NCI-H2196 (cell line): Measurements from ENCODE around the gene GRHL3.
A peak's percentile ranks its signal among the peaks of the same experiment; 100 is the strongest.
"Not testable (repeated sequence)": the region's sequence is repeated elsewhere in the genome, so short reads cannot be mapped to it uniquely, and the experiment has no call there.

Source experiments
- DNase-seq: peaks from one replicate; lab custom pipeline; 2025; ENCODE audit not compliant: unreplicated experiment; lab: John Stamatoyannopoulos, UW

Gene GRHL3

DNA sequence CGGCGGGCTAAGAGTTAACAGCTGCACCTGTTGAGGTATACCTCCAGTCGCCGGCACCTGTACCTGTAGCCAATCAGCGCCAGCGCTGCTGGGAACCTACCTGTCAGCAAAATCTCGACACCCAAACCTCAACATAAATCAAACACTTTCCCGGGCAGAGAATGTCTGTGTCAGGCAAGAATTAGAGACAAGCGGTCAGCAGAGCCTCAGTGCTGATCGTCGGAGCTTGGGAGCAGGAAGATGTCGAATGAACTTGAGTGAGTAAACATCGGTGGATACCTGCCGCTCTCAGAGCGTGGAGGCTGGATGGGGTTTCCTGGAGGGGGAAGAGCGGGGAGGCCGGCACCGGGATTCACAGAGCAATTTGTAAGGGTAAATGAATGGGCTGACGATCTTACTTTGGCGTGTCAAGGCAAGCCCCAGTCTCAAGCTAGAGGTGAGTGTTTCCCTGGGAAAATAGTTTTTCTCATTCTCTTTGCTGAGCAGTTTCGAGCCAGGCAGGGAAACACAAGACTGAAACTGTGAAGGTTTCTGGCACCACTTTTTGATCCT is at the start of gene GRHL3:
Gene GRHL3, plus strand, starts transcription at position 46 of the 552 bp plus-strand sequence. Its CDS starts 195 bp downstream, at position 241.
- peak; percentile 64 for DNase-seq

DNA sequence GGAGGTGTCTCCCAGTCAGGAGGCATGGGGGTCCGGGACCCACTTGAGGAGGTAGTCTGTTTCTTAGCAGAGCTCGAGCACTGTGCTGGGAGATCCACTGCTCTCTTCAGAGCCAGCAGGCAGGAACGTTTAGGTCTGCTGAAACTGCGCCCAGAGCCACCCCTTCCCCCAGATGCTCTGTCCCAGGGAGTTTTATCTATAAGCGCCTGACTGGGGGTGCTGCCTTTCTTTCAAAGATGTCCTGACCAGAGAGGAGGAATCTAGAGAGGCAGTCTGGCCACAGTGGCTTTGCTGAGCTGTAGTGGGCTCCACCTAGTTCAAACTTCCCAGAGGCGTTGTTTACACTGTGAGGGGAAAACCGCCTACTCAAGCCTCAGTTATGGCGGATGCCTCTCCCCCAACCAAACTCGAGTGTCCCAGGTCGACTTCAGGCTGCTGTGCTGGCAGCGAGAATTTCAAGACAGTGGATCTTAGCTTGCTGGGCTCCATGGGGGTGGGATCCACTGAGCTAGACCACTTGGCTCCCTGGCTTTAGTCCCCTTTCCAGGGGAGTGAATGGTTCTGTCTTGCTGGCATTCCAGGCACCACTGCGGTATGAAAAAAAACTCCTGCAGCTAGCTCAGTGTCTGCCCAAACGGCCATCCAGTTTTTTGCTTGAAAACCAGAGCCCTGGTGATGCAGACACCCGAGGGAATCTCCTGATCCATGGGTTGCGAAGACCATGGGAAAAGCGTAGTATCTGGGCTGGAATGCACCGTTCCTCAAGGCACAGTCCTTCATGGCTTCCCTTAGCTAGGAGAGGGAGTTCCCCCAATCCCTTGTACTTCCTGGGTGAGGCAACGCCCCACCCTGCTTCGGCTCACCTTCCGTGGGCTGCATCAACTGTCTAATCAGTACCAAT is 44.7 kb upstream of the GRHL3 start:
- not testable (repeated sequence) for DNase-seq

DNA sequence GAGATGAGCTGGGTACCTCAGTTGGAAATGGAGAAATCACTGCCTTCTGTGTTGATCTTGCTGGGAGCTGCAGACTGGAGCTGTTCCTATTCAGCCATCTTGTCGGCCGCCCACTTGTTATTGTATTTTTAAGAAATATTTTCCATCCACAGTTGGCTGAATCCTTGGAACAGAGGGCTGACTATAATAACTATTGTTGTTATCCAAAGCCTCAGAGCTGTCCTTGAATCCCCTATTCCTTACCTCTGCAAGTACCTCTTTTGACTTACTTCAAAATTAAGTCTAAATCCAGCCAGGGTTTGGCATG is 44.1 kb upstream of the GRHL3 start:
- DNase-seq, result no peak

DNA sequence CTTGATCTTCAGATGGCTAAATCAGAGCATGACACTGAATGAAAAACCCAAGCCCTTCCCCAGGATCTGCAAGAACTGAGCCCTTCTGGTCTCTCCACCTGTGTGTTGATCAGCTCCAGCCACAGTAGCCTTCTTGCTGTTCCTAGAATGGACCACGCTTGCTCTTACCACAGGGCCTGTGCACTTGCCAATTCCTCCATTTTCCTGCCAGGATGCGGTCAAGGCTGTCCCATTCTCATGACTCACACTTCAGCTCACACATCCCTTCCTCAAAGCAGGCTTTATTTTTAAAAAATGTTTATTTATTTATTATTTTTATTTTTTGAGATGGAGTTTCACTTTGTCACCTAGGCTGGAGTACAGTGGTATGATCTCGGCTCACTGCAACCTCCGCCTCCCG is 43.6 kb upstream of the GRHL3 start:
- DNase-seq, result no peak

DNA sequence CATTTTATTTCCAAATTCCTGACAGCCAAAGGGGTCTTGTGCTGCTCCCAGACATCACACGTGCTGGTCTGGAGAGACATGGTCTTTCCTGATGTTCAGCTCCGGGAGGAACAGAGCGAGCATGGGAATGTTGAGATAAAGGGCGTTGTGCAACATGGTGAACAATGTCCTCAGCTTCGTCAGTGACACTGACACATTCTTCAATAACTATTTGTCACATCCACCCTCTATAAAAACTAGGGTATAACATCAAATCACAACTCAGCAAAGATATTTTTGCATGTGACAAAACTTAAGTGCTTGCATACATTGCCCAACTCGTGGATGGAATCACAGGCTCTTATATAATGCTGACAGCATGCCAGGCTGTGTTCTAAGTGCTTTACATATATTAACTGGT is 42.4 kb upstream of the GRHL3 start:
- DNase-seq, result no peak

DNA sequence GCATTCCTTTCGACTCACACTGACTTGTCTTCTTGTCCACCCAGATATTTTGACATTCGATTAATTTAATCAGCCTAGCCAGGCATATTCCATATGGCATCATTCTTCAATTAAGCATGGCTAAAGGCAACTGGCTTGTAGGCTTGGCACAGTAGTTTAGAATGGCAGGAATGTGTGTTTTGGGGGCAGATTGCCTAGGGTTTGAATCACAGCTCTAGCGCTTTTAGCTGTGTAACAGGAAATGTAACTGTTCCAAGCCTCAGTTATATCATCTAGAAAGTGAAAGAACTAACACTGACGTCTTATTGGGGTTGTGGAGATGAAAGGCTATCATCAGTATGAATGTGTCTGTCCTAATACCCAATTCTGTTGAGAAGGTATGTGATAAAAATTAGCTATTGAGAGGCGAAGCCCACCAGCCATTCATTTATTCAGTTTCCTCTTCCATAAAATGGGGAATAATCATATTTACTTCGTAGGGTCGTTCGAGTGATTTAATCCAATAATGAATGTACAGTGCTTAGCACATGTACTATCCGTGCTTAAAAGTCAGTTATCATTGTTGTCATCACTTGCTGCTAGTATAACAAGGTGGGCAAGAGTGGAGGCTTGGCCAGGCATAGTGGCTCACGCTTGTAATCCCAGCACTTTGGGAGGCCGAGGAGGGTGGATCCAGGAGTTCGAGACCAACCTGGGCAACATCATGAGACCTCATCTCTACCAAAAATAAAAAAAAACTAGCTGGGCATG is 41.6 kb upstream of the GRHL3 start:
- DNase-seq, result no peak

DNA sequence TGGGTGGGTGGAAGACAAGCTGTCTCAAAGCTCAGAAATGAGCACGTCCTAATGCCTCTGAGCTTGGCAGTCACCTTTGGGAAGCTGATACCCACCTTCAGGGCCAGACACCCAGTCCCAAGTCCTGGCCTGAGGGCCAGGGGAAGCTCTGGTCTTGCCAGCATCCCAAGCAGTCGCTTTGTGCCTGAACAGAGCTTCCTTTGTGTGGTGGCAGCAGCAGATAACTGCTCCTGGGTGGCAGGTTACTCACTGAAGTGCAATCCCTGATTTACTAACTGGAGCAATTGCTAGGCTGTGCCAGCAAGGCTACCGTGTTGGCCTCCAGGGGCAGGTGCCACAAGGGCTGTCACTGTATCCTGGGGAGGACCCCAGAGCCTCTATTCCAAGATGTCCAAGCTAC is 40.4 kb upstream of the GRHL3 start:
- DNase-seq, result peak; percentile 36

DNA sequence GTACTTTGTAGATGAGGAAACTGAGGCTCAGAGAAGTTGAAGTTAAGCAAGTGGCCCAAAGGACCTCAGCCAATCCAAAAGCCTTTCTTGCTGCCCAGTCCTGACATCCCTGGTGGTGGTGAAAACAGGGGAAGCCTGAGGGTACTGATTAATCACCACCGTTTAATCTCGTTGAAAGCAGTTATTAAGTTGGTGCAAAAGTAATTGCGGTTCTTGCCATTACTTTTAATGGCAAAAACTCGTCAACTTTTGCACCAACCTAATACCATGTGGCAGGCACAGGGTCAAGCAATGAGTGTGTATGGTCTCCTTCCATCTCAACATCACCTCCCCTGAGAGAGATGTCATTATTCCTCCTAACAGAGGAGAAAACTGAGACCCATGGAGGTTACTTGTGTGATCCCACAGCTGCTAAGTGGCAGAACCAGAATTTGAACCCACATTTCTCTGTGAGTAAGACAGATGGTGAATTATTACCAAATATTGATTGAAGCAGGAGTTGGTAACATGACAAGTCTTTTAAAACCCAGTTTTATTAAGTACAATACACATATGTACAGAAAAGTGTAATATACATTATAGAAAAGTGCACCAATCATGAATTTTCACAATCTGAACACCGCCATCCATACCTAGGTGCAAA is 39.4 kb upstream of the GRHL3 start:
- no peak for DNase-seq

DNA sequence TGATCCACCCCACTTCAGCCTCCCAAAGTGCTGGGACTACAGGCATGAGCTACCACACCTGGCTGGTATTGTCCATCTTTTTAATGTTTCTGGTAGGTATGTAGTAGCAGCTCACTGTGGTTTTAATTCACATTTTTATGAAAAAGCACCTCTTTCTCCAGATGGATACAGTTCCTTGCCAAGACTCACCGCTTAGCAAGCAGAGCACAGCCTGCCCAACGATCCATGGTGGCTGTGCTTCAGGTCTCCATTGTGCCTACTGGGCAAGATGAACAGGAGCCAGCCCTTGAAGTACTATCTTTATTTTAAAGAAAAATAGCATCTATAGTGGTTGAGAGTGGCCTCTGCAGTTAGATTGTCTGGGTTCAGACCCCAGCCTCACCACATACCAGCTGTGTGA is 37.6 kb upstream of the GRHL3 start:
- no peak for DNase-seq

DNA sequence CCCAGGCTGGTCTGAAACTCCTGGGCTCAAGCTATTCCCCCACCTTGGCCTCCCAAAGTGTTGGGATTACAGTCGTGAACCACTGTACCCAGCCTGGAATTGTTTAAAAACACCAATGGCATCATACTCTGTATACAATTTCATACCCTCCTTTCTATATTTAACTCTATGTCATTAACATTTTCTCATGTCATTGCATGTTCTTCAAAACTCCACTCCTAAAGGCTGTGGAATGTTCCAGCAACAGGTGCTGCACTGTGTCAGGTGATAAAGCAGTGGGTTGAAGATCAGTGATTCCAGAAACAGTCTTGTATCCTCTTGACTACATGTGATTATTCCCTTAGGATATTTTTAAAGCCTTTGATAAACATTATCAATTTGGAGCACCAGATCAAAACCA is 36.7 kb upstream of the GRHL3 start:
- DNase-seq, result no peak

DNA sequence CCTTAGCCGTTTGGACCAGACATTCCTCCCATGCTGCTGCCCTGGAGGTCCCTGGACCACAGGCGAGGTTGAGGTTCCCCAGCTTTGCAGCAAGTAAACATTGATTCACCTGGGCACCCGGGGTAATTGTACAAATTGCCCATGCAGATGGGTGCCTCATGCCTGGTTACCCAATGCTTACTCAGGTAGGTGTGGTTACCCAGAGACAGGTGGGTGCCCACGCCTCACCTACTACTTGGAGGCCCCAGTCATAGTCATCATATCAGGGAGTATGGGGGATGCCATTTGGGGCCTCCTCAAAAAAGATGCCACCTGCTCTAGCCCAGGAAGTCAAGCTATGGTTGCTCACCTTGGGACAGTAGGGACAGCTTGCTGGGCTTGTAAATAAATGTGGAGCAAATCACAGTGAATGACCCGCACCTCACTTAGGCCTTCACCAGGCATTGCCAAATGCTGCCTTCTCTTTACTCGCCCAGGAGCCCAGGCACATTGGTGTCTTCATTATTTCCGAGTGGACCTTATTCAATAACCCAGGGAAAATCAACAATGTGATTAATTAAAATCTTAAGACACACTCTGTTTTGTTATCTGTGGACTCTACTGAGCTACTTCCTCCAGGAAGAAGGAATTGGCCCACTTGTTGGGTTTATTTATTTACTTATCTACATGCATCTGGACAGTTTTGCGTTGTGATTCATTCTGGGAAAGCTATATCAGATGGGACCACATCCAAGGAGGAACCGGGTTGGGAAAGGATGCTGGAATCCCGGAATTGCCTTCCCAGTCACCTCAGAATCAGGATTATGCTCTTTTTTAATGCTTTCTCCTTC is 35.6 kb upstream of the GRHL3 start:
- DNase-seq, result no peak

DNA sequence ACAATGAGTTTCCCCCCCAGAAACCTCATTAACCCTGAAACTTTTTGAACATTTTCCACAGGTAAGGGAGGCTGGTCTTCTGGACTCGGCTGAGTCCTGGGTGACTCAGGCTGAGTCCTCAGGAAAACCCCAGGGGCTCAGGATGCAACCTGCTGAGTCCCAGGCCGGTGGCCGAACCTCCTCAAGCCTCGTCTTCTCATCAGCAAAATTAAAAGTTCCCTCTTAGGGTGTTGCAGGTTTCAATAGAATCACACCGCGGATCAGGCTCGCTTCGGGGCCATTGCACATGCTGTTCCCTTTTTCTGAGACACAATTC is 35.0 kb upstream of the GRHL3 start:
- DNase-seq, result no peak

DNA sequence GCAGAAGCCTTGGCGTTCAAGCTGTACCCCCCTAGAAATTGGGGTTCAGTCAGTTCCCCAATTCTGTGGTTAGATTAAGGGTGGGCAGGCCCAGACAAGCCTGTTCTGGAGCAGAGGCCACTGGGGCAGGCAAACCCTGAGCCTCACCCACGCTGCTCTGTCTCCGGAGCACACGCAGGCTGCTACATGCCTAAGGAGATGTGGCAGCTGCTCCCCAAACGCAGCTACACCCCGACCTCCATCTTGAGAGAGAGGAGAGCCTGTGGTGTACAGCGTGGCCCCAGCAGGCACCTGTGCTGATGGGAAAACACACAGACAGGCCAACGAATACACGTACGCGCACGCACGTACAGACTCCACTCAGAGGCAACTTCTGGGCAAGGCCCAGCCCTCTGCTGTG is 33.9 kb upstream of the GRHL3 start:
- DNase-seq, result no peak

DNA sequence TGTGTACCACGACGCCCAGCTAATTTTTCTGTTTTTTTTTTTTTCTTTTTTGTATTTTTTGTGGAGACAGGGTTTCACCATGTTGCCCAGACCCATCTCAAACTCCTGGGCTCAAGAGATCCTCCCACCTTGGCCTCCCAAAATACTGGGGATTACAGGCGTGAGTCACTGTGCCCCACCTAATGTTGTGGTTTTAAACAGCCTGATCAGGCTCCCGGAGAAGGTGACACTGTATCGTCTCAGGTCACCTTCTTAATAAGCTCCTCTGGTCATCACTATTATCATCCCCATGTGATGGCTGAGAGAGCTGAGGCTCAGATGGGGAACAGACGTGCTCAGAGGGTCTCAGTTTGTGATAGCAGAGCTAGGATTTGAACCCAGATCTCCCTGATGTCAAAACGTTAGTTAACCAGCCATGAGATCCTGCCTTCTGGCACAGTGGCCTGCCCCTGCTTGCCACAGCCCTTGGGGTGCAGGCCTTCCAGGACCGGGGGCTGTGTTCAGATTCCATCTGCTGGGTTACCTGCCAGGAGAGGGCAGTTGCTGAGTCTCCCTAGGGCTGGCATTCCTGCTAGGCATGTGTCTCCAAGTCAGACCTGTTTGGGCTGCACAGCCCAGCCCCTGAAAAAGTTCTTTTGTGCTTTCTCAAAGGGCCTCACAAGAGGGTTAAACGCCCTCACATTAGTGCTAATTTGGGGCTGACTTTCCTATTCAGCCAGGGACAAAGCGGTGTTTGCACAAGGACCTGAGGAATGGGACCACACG is 32.7 kb upstream of the GRHL3 start:
- no peak for DNase-seq

DNA sequence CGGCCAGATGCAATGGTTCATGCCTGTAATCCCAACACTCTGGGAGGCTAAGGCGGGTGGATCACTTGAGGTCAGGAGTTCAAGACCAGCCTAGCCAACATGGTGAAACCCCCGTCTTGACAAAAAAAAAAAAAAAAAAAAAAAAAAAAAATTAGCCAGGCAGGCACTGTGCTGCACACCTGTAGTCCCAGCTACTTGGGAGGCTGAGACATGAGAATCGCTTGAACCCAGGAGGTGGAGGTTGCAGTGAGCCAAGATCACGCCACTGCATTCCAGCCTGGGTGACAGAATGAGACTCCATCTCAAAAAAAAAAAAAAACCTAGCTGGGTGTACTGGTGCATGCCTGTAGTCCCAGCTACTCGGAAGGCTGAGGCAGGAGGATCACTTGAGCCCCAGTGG is 31.4 kb upstream of the GRHL3 start:
- not testable (repeated sequence) for DNase-seq

DNA sequence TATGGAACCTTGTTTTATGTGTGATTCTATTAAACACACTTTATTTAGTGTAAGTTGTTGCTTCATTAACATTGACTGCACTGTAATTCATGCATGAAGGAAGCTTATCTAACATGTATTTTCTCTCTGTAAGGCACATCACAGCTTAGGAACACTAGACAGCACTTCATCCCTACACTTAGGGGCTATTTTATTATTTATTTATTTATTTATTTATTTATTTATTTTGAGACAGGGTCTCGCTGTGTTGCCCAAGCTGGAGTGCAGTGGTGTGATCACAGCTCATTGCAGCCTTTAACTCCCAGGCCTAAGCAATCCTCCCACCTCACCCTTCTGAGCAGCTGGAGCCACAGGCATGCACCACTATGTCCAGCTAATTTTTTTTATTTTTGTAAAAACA is 30.7 kb upstream of the GRHL3 start:
- DNase-seq, result no peak

DNA sequence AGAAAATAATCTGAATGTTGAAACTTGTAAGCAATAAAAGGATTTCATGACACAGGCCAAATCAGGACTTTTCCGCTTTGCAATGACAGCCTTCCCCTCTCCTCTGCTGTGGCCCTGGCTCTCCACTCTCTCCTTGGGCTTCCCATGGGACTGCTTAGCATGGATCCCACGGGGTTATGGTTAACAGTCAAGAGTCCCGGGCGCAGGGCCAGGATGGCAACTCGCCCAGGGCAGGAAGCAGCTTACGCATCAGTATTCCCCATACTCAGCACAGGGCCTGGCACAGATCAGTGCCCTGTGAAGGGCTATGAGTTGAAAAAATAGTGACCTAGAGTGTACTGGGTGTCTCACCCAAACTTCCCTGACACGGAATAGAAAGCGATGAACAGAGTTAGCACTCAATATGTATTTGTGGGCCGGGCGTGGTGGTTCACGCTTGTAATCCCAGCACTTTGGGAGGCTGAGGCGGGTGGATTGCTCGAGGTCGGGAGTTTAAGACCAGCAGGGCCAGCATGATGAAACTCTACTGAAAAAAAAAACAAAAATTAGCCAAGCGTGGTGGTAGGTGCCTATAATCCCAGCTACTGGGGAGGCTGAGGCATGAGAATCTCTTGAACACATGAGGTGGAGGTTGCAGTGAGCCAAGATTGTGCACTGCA is 29.1 kb upstream of the GRHL3 start:
- peak; percentile 88 for DNase-seq

DNA sequence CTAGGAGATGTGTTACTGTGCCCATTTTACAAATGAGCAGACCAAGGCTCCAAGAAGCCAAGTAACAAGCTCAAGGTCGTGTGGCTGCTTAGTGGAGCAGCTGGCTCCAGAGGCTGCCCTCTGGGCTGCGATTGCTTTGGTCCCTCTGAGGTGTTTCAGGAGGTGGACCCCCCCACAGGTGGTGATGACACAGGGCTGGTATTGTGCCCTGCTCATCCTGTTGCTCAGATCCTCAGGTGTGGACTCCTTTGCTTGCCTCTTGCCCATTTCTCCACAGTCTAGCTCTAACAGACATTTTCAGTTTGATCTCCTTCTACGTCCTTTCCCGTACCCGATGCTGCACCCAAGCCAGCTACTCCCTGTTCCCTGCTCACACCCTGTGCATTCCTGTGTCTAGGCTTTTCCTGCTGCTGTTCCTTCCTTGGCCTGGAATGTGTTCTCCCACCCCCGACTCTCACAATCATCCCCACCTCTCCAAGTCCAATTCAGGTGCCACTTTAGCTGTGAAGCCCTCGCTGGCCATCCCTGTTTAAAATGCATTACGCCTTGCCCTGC is 28.1 kb upstream of the GRHL3 start:
- DNase-seq, result no peak

DNA sequence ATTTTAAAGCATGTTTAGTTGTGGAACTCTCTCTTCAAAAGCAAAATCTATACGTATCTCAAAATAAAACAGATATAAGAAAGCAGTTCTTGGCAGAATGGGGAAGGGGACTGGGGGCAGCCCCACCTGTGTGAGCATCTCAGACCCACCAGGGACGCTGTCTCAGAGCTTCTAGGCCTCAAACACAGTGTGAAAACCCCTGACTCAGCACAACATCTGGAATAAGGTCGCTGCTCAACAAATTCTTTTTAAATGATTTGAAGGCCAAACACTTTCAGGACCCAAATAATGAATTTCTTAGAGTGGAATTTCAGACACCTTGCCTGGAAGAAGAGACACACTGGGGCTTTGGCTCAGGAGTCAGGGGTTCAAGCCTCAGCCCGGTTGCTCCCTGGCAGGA is 27.1 kb upstream of the GRHL3 start:
- no peak for DNase-seq
